Stimulated activated CD8-positive, alpha-beta memory T cell treated with anti-CD3 and anti-CD28 coated beads, Interleukin-4, amount 100 ng/mL, for 1 hour (primary cell): ENCODE data around the gene PARD3B.

ENCODE experiments used
- DNase-seq, 2 donors: peaks; one replicate each; pipeline ENCODE4 v3.0.0-alpha.2; 2020; ENCODE audit warnings: low read depth in 2 of 2, low spot score in 1 of 2

Gene PARD3B

GRCh38 chr2:205375461-205376448 lies 830.5 kb downstream of the PARD3B start:
- no peak for DNase-seq

GRCh38 chr2:205377324-205377723 lies 832.0 kb downstream of the PARD3B start:
- DNase-seq = no peak

- DNase-seq = no peak
Observed at GRCh38 chr2:205383601-205384000, 838.3 kb downstream of the PARD3B start.

GRCh38 chr2:205386109-205386508 lies 840.8 kb downstream of the PARD3B start:
- DNase-seq = no peak

GRCh38 chr2:205387350-205388055 lies 842.2 kb downstream of the PARD3B start:
- no peak for DNase-seq

GRCh38 chr2:205390866-205391265 lies 845.6 kb downstream of the PARD3B start:
- DNase-seq = no peak

GRCh38 chr2:205401511-205401910 lies 856.2 kb downstream of the PARD3B start:
- no peak for DNase-seq

GRCh38 chr2:205402011-205402410 lies 856.7 kb downstream of the PARD3B start:
- no peak for DNase-seq

GRCh38 chr2:205403244-205403825 lies 858.1 kb downstream of the PARD3B start:
- no peak for DNase-seq

GRCh38 chr2:205405194-205405593 lies 859.9 kb downstream of the PARD3B start:
- DNase-seq = no peak

- DNase-seq = no peak
Observed at GRCh38 chr2:205405752-205406151, 860.5 kb downstream of the PARD3B start.

- no peak for DNase-seq
Observed at GRCh38 chr2:205407984-205408383, 862.7 kb downstream of the PARD3B start.

GRCh38 chr2:205408696-205409095 lies 863.4 kb downstream of the PARD3B start:
- DNase-seq = no peak

- no peak for DNase-seq
Observed at GRCh38 chr2:205409411-205409810, 864.1 kb downstream of the PARD3B start.

GRCh38 chr2:205411558-205411957 lies 866.3 kb downstream of the PARD3B start:
- no peak for DNase-seq

- DNase-seq = no peak
Observed at GRCh38 chr2:205424326-205424725, 879.1 kb downstream of the PARD3B start.

GRCh38 chr2:205425102-205425501 lies 879.8 kb downstream of the PARD3B start:
- no peak for DNase-seq

- DNase-seq = no peak
Observed at GRCh38 chr2:205427112-205427511, 881.8 kb downstream of the PARD3B start.

- no peak for DNase-seq
Observed at GRCh38 chr2:205428811-205429210, 883.5 kb downstream of the PARD3B start.

GRCh38 chr2:205435970-205436369 lies 890.7 kb downstream of the PARD3B start:
- DNase-seq = no peak

- no peak for DNase-seq
Observed at GRCh38 chr2:205438241-205438640, 893.0 kb downstream of the PARD3B start.

- no peak for DNase-seq
Observed at GRCh38 chr2:205439621-205440020, 894.3 kb downstream of the PARD3B start.
